Thymus (tissue), 11 donors: ENCODE results near the gene HCRTR1. TPM values are rescaled to one million over a fixed set of nuclear protein-coding genes. Genes with fewer than 3 reads are reported as not detected.

Source experiments
- DNase-seq, 9 donors: peaks; one replicate each; pipeline ENCODE4 v3.0.0-alpha.2; 2013; ENCODE audit warnings: low spot score in 9 of 9, low read depth in 6 of 9, missing footprints in 1 of 9
- H3K27ac ChIP-seq, 2 donors: one replicate each; pipeline ENCODE4 v1.5.1; 2013; ENCODE audit warnings: control low read depth in 1 of 2, low read depth in 1 of 2, low read length in 1 of 2, mild to moderate bottlenecking in 1 of 2, moderate library complexity in 1 of 2
- H3K27me3 ChIP-seq, 2 donors: one replicate each; pipeline ENCODE4 v1.5.1; 2013; ENCODE audit warnings: low read length in 1 of 2; ENCODE audit not compliant: control insufficient read depth in 2 of 2, insufficient read depth in 1 of 2
- H3K36me3 ChIP-seq, 2 donors: one replicate each; pipeline ENCODE4 v1.5.1; 2013; ENCODE audit warnings: low read length in 1 of 2, mild to moderate bottlenecking in 1 of 2, moderate library complexity in 1 of 2; ENCODE audit not compliant: control insufficient read depth in 2 of 2, insufficient read depth in 2 of 2
- H3K4me1 ChIP-seq, 2 donors: one replicate each; pipeline ENCODE4 v1.5.1; 2013; ENCODE audit warnings: low read length in 2 of 2; ENCODE audit not compliant: control insufficient read depth in 2 of 2, insufficient read depth in 2 of 2
- H3K4me3 ChIP-seq, 2 donors: one replicate each; pipeline ENCODE4 v1.5.1; 2013; ENCODE audit warnings: low read length in 2 of 2, control low read depth in 1 of 2, mild to moderate bottlenecking in 1 of 2
- H3K9me3 ChIP-seq, 2 donors: one replicate each; pipeline ENCODE4 v1.5.1; 2013; ENCODE audit warnings: low read length in 1 of 2, mild to moderate bottlenecking in 1 of 2; ENCODE audit not compliant: control insufficient read depth in 2 of 2, insufficient read depth in 1 of 2
- WGBS: extraction: QIAGEN DNeasy Blood & Tissue Kit; methylation state at CpG from one replicate; pipeline ENCODE4 v1.1.7; 2013; 5-methylcytosine and 5-hydroxymethylcytosine counted together
- polyA plus RNA-seq: library from polyadenylated mRNA; stranded (reverse); fragments of 200-250 nt; gene quantifications from one replicate; pipeline ENCODE4 v1.2.3, GENCODE V29; 2013
- total RNA-seq: library from RNA; stranded (reverse); fragments of 120-200 nt; gene quantifications from one replicate; pipeline ENCODE4 v1.2.4, GENCODE V29; 2013
- donor health status: healthy.

HCRTR1 gene
- total and polyA plus RNA-seq, 2 donors = 0.02 TPM; not detected in 1

GRCh38 chr1:31675161-31675560, 57.7 kb downstream of the HCRTR1 start:
- WGBS = 92% methylated on average over 7 of the region's 7 CpGs
- no peak for DNase-seq
- peaks cover 0 to 7% of the 10 kb centered on the region in 2 donors for H3K4me1 ChIP-seq
- H3K9me3 ChIP-seq = no peaks in the 10 kb centered on the region
- H3K36me3 ChIP-seq = no peaks in the 10 kb centered on the region
- peaks cover 0 to 21% of the 10 kb centered on the region in 2 donors for H3K27me3 ChIP-seq
- no peak overlapping the region for H3K27ac ChIP-seq
- no peak overlapping the region for H3K4me3 ChIP-seq

- no peak for DNase-seq
- H3K27me3 ChIP-seq = peaks cover 0 to 20% of the 10 kb centered on the region in 2 donors
- no peaks in the 10 kb centered on the region for H3K36me3 ChIP-seq
- no peak overlapping the region for H3K27ac ChIP-seq
- 95% methylated on average over 14 of the region's 14 CpGs for WGBS
- no peaks in the 10 kb centered on the region for H3K9me3 ChIP-seq
- no peak overlapping the region for H3K4me3 ChIP-seq
- peaks cover 0 to 2% of the 10 kb centered on the region in 2 donors for H3K4me1 ChIP-seq
Observed at GRCh38 chr1:31675756-31676155, 58.3 kb downstream of the HCRTR1 start.

Other genes with a start within 250 kb of the HCRTR1 start
- 5.2 TPM for gene FABP3, start 244.6 kb upstream of the HCRTR1 start, total RNA-seq
- 31.9 TPM for gene FABP3, start 244.6 kb upstream of the HCRTR1 start, polyA plus RNA-seq
- 1.5 TPM for gene SERINC2, start 204.5 kb upstream of the HCRTR1 start, total RNA-seq
- 15.6 TPM for gene SERINC2, start 204.5 kb upstream of the HCRTR1 start, polyA plus RNA-seq
- gene TINAGL1, start 41.2 kb upstream of the HCRTR1 start, total RNA-seq = 6.3 TPM
- gene TINAGL1, start 41.2 kb upstream of the HCRTR1 start, polyA plus RNA-seq = 26.7 TPM
- 53.7 TPM for gene PEF1, start 27.2 kb downstream of the HCRTR1 start, total RNA-seq
- 83.1 TPM for gene PEF1, start 27.2 kb downstream of the HCRTR1 start, polyA plus RNA-seq
- gene COL16A1, start 86.3 kb downstream of the HCRTR1 start, total RNA-seq = 32.9 TPM
- gene COL16A1, start 86.3 kb downstream of the HCRTR1 start, polyA plus RNA-seq = 39.3 TPM
- gene ADGRB2, start 146.7 kb downstream of the HCRTR1 start, total RNA-seq = 6.0 TPM
- gene ADGRB2, start 146.7 kb downstream of the HCRTR1 start, polyA plus RNA-seq = 24.4 TPM
- gene SPOCD1, start 198.3 kb downstream of the HCRTR1 start, total RNA-seq = 2.5 TPM
- gene SPOCD1, start 198.3 kb downstream of the HCRTR1 start, polyA plus RNA-seq = 0.41 TPM